Epithelial cell of proximal tubule (primary cell): ENCODE results near the gene ACADVL. TPM values are rescaled to one million over a fixed set of nuclear protein-coding genes. Genes with fewer than 3 reads are reported as not detected.
A peak's percentile ranks its signal among the peaks of the same experiment; 100 is the strongest.

ENCODE experiments used
- DNase-seq: peaks from one replicate; pipeline ENCODE4 v3.0.0-alpha.2; 2011; ENCODE audit warnings: low read depth
- H3K4me3 ChIP-seq: 2 replicates; pipeline ENCODE4 v1.5.1; 2011; ENCODE audit warnings: low read depth, mild to moderate bottlenecking, low read length
- total RNA-seq: library from RNA; depleted of rRNA; stranded (reverse); fragments of >200 nt; gene quantifications from 2 replicates; pipeline ENCODE4 v1.2.3, GENCODE V29; 2015
- TF ChIP-seq, protein P1 (sequence below): conservative IDR thresholded peaks from 2 replicates; pipeline ENCODE4 v1.5.1; 2012; ENCODE audit warnings: low read depth, mild to moderate bottlenecking, low read length

ACADVL gene
- total RNA-seq, 1 donor from 2014 or later, result 573 TPM

GRCh38 chr17:7219229-7219811, 418 bp upstream of the ACADVL start:
- DNase-seq, result no peak
- TF ChIP-seq, protein P1, sequence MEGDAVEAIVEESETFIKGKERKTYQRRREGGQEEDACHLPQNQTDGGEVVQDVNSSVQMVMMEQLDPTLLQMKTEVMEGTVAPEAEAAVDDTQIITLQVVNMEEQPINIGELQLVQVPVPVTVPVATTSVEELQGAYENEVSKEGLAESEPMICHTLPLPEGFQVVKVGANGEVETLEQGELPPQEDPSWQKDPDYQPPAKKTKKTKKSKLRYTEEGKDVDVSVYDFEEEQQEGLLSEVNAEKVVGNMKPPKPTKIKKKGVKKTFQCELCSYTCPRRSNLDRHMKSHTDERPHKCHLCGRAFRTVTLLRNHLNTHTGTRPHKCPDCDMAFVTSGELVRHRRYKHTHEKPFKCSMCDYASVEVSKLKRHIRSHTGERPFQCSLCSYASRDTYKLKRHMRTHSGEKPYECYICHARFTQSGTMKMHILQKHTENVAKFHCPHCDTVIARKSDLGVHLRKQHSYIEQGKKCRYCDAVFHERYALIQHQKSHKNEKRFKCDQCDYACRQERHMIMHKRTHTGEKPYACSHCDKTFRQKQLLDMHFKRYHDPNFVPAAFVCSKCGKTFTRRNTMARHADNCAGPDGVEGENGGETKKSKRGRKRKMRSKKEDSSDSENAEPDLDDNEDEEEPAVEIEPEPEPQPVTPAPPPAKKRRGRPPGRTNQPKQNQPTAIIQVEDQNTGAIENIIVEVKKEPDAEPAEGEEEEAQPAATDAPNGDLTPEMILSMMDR, result no peak
- H3K4me3 ChIP-seq, result peak overlapping the region; percentile 66

DNA sequence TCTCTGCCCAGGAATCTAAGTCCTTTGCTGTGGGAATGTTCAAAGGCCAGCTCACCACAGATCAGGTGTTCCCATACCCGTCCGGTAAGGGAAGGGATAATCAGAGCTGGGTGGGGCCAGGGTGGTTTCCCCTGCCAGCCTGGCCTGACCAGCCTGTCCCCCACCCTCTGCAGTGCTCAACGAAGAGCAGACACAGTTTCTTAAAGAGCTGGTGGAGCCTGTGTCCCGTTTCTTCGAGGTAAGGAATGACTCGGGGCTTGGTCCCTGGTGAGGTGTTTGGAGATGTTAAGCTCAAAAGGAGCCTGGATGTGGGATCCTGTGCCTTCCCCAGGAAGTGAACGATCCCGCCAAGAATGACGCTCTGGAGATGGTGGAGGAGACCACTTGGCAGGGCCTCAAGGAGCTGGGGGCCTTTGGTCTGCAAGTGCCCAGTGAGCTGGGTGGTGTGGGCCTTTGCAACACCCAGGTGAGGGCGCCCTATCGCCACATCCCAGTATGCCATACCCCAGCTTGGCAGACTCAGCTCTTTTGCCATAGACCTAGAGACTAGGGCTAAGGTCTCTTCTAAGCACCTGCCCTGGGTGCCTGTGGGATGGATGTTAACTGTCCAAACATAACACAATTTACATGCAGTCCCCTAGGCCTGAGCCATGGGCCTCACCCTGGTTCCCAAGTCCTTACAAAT, 997 bp downstream of the ACADVL start:
- TF ChIP-seq, protein P1, result peak; percentile 74
- no peak for DNase-seq
- peak overlapping the region; percentile 66 for H3K4me3 ChIP-seq

GRCh38 chr17:7221278-7222092, 1.7 kb downstream of the ACADVL start:
- TF ChIP-seq, protein P1, result no peak
- peak overlapping the region; percentile 66 for H3K4me3 ChIP-seq
- no peak for DNase-seq

- no peak overlapping the region for H3K4me3 ChIP-seq
- TF ChIP-seq, protein P1, result no peak
- DNase-seq, result no peak
These were observed 2.6 kb downstream of the ACADVL start for GRCh38 chr17:7222093-7222971.

- DNase-seq, result no peak
- TF ChIP-seq, protein P1, result no peak
- H3K4me3 ChIP-seq, result no peak overlapping the region
These were observed 3.2 kb downstream of the ACADVL start for GRCh38 chr17:7222972-7223292.

GRCh38 chr17:7223375-7223774, 3.6 kb downstream of the ACADVL start:
- TF ChIP-seq, protein P1, result no peak
- no peak overlapping the region for H3K4me3 ChIP-seq
- no peak for DNase-seq
